Sigmoid colon (tissue), 4 donors: ENCODE measurements around the gene OR6C74.

Experiments used
- EP300 ChIP-seq, 4 donors: sonication (generic); formaldehyde crosslinking; IDR thresholded peaks; one replicate each; pipeline ENCODE4 v1.6.1; 2017; ENCODE audit warnings: antibody characterized with exemption in 4 of 4
- POLR2A ChIP-seq, 2 donors: fragments of 450-650 bp; IDR thresholded peaks; one replicate each; pipeline ENCODE4 v1.6.1; 2016; ENCODE audit warnings: antibody characterized with exemption in 2 of 2, mild to moderate bottlenecking in 2 of 2, moderate library complexity in 2 of 2
- POLR2AphosphoS5 ChIP-seq, 4 donors: sonication (generic); formaldehyde crosslinking; IDR thresholded peaks; one replicate each; pipeline ENCODE4 v1.6.1; 2017; ENCODE audit warnings: antibody characterized with exemption in 4 of 4
- TF ChIP-seq, protein P1 (sequence below), 4 experiments: fragments of 450-650 bp in 3 of 4; fragments of 200-600 bp in 1 of 4; IDR thresholded peaks; one replicate each; pipeline ENCODE4 v1.5.1; 2016 to 2019; ENCODE audit warnings: antibody characterized with exemption in 4 of 4, mild to moderate bottlenecking in 3 of 4, moderate library complexity in 2 of 4

DNA sequence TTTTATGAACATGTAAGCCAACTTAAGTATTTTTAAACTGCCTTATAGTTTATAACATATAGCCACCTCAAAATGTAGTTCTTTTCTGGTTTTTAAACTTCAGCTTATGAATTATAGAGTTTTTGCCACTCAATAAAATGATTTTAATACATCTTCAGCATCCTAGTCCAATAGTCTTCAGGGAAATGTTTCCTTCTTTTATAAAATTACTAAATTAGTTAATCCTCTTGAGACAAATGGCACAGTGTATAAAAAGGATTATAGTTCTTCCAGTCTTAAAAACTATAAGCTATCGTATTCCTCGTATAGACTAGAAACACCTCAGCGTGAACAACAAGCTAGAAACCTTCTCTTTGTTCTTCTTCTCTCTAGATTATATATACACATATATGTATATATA is at the start of gene OR6C74:
- TF ChIP-seq POLR2A (IDR thresholded peaks at IDR 0.05), result no peak
- TF ChIP-seq, protein P1, sequence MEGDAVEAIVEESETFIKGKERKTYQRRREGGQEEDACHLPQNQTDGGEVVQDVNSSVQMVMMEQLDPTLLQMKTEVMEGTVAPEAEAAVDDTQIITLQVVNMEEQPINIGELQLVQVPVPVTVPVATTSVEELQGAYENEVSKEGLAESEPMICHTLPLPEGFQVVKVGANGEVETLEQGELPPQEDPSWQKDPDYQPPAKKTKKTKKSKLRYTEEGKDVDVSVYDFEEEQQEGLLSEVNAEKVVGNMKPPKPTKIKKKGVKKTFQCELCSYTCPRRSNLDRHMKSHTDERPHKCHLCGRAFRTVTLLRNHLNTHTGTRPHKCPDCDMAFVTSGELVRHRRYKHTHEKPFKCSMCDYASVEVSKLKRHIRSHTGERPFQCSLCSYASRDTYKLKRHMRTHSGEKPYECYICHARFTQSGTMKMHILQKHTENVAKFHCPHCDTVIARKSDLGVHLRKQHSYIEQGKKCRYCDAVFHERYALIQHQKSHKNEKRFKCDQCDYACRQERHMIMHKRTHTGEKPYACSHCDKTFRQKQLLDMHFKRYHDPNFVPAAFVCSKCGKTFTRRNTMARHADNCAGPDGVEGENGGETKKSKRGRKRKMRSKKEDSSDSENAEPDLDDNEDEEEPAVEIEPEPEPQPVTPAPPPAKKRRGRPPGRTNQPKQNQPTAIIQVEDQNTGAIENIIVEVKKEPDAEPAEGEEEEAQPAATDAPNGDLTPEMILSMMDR (IDR thresholded peaks at IDR 0.05), result no peak
- no peak for TF ChIP-seq POLR2AphosphoS5 (IDR thresholded peaks at IDR 0.05)
- no peak for TF ChIP-seq EP300 (IDR thresholded peaks at IDR 0.05)
